ENCODE results near the gene BBX.

- TF ChIP-seq CTCF (IDR thresholded peaks at IDR 0.05) (peak in 5 of 6 experiments; percentile 10 to 62 (median 54)), POLR2A (IDR thresholded peaks at IDR 0.05) (no peak)
These were observed 153.9 kb downstream of the BBX start for GRCh38 chr3:107676469-107677309.
